Suprapubic skin (tissue), 3 donors: ENCODE measurements around the gene SLC2A4RG.

Experiments
- POLR2AphosphoS5 ChIP-seq, 3 donors: sonication (generic); formaldehyde crosslinking; IDR thresholded peaks; one replicate each; pipeline ENCODE4 v1.6.1; 2017; ENCODE audit warnings: antibody characterized with exemption in 3 of 3
- TF ChIP-seq, protein P1 (sequence below), 2 donors: fragments of 200-600 bp in 1 of 2; fragments of 450-650 bp in 1 of 2; sonication (generic) in 1 of 2; IDR thresholded peaks; one replicate each; pipeline ENCODE4 v1.5.1; 2016 to 2019; ENCODE audit warnings: antibody characterized with exemption in 2 of 2, mild to moderate bottlenecking in 1 of 2, moderate library complexity in 1 of 2

DNA sequence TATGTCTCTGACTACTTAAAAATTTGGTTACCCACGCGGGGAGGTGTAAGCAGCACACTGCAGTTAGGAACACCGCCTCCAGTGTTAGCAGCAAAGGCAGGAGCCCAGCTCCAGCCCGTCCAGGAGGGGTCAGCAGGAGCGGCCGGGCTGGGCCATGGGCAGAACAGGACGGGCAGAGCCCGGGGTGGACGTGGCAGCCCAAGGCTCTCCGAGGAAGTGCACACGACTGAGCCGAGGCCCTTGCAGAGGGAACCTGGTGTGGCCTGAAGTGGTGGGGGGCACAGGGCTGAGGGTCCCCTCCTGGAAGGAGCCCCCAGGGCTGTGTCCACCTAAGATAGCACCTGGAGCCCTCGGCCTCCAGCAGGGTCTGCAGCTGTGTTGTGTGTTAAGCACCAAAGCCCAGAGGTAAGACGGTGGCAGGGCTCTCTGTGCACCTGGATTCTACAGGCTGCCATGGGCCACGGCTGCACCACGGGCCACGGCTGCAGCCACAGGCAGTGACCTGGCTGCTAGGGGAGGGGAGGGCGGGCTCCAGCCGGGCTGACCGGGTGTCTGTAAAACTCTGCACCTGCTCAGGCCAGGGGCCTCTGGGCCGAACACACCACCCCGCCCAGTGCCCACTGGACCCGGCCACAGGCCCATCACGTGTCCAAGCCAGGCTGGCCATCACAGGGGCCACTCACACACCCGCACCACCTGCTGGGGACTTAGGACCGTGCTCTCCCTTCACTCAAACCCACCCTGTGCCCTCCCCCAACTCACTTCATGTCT lies 6.6 kb downstream of the SLC2A4RG start:
- TF ChIP-seq, protein P1, sequence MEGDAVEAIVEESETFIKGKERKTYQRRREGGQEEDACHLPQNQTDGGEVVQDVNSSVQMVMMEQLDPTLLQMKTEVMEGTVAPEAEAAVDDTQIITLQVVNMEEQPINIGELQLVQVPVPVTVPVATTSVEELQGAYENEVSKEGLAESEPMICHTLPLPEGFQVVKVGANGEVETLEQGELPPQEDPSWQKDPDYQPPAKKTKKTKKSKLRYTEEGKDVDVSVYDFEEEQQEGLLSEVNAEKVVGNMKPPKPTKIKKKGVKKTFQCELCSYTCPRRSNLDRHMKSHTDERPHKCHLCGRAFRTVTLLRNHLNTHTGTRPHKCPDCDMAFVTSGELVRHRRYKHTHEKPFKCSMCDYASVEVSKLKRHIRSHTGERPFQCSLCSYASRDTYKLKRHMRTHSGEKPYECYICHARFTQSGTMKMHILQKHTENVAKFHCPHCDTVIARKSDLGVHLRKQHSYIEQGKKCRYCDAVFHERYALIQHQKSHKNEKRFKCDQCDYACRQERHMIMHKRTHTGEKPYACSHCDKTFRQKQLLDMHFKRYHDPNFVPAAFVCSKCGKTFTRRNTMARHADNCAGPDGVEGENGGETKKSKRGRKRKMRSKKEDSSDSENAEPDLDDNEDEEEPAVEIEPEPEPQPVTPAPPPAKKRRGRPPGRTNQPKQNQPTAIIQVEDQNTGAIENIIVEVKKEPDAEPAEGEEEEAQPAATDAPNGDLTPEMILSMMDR (IDR thresholded peaks at IDR 0.05) = no peak
- TF ChIP-seq POLR2AphosphoS5 (IDR thresholded peaks at IDR 0.05) = no peak
